ENCODE results near the gene ZNF219. TPM values are rescaled to one million over a fixed set of nuclear protein-coding genes. Genes with fewer than 3 reads are reported as not detected.

ZNF219 gene
- total RNA-seq, 1 donor from 2014 or later, result 4.9 TPM

GRCh38 chr14:21070083-21070609, 28.3 kb downstream of the ZNF219 start, which contains the start of gene ARHGEF40:
Gene ARHGEF40 (plus strand): TSS chr14:21070304. CDS start chr14:21070397, 93 bp downstream.
- intact Hi-C loops (cut with micrococcal nuclease), result loop anchor here (5.0 kb wide), 1 partner anchor 48 kb away; no protein-coding TSS in a partner anchor

GRCh38 chr14:21069388-21070082, 28.9 kb downstream of the ZNF219 start:
- intact Hi-C loops (cut with micrococcal nuclease), result loop anchor here (5.0 kb wide), 1 partner anchor 47 kb away; no protein-coding TSS in a partner anchor

DNA sequence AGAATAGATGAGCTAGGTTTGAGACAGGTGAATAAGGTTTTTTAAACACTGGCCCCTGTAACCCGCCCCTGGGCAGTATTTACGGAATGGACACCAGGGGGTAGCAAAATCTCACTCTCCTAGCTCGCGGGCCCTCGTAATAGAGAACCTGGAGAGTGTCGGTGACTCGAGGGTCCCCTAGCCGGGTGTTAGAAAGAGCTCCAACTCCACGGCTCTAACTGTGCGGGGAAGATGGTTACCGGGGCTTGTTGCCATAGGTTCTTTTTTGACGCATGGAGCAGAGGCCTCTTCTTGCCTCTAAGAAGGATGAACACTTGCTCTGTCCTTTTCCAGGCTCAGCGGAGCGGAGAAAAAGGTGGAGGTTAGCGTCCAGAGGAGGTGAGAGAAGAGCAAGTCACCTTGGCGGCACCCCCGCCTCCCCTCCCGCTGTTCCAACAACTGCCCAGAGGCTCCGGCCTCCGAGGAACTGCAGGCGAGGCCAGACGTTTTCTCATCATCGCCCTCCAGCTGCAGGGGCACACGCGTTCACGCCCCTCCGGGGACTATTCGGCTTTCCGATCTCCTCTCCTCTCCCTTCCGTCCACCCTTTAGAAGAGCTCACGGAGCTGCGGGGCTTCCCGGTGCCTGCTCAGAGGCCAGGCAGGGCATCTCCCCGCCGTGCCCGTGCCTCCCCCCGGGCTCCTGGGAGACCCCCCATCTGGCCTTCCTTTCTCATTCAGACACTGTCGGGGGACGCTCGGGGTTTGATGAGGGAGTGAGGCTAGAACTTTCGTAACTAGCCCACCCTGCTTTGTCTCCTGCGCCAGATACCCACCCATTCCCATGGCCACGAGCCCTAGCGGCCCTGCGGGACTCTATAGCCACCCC, 29.7 kb downstream of the ZNF219 start:
- intact Hi-C loops (cut with micrococcal nuclease), result loop anchor here (1.0 kb wide), 2 partner anchors 24 to 39 kb away; no protein-coding TSS in a partner anchor

DNA sequence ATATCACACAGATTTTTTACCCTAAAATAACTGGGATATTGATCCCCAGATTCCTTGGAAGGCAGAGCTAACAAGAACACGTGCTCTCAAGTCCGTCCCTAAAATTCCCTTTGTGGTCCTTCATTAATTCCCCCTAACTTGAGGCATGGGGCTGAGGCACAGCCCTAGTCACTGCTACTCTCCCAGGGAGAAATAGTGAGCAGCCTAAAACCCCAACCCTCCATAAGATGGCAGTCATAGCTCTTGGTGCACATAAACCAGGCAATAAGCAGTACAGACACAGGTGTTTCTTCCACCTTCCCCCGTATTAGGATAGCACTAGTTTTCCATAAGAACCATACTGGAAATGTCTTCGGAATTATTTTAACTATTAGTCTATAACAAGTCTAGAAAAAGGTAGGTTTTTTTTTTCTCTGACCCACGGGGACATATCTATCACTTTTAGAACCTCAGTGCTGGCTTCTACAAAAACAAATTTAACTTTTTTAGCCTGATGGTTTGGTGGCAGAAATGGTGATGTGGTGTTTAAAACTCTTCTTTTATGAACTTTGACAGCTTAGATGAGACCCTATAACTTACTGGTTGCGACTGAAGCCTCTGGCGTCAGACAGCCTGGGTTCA, 31.5 kb downstream of the ZNF219 start:
- intact Hi-C loops (cut with micrococcal nuclease), result no loop called here

DNA sequence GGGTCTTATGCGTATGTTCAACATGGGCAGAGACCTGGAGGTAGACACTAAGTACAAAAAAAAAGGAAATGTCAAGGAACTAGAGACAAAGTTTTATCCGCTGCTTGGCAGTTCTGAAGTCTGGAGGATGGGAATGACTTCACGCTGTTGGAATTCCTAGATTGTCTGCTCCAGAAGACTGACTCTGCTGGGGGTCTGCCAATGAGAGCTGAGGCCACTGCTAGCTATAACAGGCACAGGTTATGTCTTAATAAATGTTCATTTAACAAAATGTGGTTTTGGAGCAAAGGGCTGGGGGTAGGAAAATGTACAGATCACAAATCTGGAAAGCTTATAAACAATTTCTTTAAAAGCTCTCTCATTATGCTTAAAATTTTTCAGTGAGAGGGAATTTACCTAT, 35.0 kb downstream of the ZNF219 start:
- intact Hi-C loops (cut with micrococcal nuclease), result no loop called here

DNA sequence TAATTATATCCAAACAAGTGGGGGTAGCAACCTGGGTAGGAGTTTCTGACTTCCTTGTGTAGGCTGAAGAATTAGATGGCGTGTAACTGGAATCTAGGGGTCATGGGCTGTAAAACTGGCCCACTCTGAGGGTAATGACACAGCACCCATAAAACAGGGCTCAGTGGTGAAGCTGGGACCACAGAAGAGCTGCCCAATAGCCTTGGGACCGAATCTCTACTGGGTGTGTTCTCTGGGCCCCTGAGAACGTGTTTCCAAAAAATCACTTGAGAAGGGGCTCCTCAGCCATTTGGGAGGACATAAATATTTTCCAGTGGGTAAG, 37.1 kb downstream of the ZNF219 start:
- intact Hi-C loops (cut with micrococcal nuclease), result no loop called here

DNA sequence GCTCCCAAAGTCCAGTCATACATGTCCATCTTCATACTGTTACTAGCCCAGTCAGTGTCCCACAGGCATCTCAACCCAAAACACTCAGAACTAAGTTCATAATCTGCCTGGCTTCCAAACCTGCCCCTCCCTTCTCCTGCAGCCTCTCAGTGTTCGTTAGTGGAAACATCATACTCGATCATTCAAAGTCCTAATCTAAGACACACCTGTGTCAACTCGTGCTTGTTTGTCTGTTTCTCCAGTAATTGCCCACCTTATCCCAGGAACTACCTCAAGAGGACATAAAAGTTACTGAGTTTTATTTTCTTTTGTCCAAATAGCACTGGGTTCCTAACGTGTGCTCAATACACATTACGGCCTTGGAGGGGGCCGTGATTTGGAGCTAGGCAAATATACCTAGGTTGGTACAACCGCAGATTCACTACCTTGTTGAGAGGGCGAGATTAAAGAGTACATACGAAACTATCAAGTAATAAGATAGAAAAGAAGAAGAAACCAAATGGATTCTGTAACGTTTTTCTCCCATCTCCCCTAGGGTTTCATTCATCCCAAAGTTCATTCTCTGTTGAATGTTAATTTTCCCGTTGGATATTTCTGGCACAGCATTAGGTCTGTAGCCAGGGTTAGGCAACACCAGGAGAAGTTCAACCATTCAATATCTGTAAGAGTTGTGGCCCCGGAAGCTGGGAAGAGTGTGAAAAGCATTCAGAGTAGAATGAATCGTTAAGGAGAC, 37.7 kb downstream of the ZNF219 start:
- intact Hi-C loops (cut with micrococcal nuclease), result no loop called here

- intact Hi-C loops (cut with micrococcal nuclease), result no loop called here
Observed at GRCh38 chr14:21059842-21060613, 38.4 kb downstream of the ZNF219 start.

DNA sequence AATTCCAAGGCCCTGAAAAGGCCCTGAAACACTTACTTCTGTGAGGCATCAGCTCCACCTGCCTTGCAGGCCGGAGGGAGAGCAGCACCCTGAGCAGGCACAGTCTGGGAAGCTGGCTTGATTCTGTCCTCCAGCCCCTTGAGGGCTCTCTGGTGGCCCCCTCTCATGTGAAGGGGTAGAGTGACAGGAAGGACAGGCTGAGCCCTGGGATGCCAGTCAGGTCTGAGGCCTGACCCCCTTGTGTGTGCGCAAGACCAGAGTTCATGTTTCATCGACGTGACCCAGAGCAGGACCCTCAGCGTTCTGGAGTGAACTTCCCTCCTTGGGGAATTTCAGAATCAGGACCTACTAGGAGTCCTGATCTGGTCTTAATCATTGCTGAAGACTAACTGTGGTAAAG, 39.6 kb downstream of the ZNF219 start:
- intact Hi-C loops (cut with micrococcal nuclease), result no loop called here

GRCh38 chr14:21057803-21058675, 40.4 kb downstream of the ZNF219 start, which contains the start of gene RNASE8:
Gene RNASE8 (plus strand): TSS chr14:21057822. CDS start chr14:21057893, 71 bp downstream.
- intact Hi-C loops (cut with micrococcal nuclease), result no loop called here

GRCh38 chr14:21056520-21057163, 41.8 kb downstream of the ZNF219 start:
- intact Hi-C loops (cut with micrococcal nuclease), result no loop called here

DNA sequence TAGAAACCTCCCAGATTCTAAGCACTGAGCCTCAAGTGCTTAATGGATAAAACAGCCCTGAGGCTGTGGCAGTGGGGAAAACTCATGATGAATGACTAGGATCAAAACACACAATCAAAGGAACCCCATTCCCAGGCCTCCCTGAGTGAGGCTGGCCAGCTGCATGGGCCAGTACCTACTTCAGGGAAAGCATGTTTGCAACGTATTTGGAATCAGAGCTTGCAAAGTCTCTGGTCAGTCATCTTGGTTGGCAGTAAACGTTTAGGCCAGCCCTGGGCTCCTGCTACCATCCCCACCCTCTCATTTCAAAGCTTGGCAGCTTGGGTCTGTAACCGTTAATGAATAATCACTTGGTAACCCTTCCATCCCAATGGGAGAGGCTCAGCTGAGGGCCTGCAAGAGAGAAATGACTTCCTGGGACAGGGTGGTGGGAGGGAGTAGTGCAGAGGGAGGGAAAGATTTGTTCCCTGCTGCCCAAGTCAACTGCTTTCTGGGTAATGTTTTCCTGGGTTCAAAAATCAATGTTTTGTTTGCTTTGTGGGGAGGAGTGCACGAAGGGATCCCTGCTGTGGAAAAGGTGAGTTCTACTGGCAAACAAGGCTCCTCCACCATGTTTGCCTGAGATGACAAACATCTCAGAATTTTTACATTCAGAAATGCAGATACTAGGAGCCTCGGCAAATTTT, 42.9 kb downstream of the ZNF219 start:
- intact Hi-C loops (cut with micrococcal nuclease), result no loop called here

DNA sequence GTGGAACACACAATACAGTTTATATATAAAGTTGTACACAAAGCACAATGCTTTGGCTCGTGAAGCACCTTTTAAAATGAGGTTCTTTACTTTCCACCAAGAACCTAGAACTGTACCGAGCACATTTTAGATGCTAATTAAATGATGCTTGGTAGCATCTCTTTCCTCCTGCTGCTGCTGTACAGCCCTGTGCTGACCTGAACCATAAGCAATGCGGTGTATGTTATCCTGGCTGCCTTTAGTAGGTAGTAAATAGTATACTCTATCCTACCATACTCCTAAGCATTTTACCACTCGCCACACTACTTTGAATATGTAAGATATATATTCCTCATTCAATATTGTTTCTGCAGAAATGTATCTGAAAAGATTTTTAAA, 43.7 kb downstream of the ZNF219 start:
- intact Hi-C loops (cut with micrococcal nuclease), result no loop called here

DNA sequence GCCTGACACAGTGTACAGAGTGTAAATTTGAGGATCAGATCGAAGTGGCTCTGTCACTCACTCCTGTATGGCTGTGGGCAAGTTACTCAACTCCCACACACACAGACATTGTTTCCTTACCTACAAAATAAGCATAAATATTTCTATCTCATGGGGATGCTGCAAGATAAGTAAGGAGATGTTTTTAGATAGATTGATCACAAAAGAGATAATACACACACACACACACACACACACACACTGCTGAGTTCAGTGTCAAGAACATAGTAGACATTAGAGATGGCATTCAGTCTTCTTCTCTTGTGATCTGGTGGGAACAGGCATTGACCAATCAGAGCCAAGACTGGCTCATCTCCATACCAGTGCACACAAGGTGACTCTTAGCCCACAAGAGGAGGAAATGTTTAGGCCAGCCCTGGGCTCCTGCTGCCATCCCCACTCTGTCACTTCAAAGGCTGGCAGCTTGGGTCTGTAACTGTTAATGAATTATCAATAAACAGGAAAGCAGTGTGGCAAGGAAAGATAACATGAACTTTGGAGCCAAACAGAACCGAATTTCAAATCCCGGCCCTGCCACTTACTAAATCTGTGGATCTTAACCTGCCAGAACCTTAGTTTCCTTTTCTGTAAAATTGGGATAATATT, 44.2 kb downstream of the ZNF219 start:
- intact Hi-C loops (cut with micrococcal nuclease), result no loop called here

DNA sequence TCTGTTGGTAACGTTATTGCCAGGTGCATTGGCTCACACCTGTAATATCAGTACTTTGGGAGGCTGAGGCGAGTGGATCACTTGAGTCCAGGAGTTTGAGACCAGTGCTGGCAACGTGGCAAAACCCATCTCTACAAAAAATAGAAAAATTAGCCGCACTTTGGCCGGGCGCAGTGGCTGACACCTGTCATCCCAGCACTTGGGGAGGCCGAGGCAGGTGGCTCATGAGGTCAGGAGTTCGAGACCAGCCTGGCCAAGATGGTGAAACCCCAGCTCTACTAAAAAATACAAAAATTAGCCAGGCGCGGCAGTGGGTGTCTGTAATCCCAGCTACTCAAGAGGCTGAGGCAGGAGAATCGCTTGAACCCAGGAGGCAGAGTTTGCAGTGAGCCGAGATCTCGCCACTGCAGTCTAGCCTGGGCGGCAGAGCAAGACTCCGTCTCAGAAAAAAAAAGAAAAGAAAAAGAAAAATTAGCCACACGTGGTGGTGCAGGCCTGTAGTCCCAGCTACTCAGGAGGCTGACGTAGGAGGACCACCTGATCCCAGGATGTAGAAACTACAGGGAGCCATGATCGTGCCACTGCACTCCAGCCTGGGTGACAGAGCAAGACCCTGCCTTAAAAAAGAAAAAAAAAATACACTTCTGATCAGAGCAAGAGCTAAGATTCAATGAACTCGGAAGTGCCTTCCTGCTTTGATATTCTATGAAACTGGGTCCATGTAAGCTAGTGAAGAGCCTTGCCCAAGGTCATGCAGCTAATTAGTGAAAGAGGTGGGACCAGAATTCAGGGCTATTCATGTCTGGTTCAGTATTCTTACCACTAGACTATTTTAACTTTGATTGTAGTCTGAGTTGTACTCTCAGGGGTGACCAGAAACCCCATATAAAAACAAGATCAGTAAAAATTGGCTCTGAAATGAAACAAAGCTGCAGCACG, 45.0 kb downstream of the ZNF219 start:
- intact Hi-C loops (cut with micrococcal nuclease), result no loop called here

DNA sequence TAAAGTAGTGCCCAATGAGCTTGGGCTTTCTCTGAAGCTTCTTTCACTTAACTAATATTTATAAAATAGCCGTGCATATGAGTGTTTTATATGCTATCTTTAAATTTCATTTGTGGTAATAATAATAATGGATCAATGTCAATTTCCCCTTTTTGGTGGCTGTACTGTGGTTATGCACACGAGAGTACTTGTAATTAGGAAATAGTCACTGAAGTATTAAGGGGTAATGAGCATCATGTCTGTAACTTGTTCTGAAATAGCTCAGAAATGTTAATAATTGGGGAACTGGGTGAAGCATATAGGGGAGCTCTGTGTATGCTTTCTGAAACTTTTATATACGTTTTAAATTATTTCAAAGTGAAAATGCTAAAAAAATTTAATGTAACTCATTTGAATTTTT, 47.9 kb downstream of the ZNF219 start:
- intact Hi-C loops (cut with micrococcal nuclease), result no loop called here

GRCh38 chr14:21049271-21049673, 49.2 kb downstream of the ZNF219 start:
- intact Hi-C loops (cut with micrococcal nuclease), result no loop called here

Measured in T-helper 1 cell treated with Interleukin-12 subunit alpha and Interleukin-12 subunit beta and Interleukin-4 antibody, amounts not matched to agents 30 ng/mL and 1 ng/mL, for 36 hours (primary cell).